ENCODE results near the gene PRRT4. TPM values are rescaled to one million over a fixed set of nuclear protein-coding genes. Genes with fewer than 3 reads are reported as not detected.

Gene PRRT4
- total RNA-seq, 1 donor from 2014 or later, result 3.1 TPM

GRCh38 chr7:128370491-128370890 is 9.0 kb upstream of the PRRT4 start:
- no peaks in the 10 kb centered on the region for H3K36me3 Mint-ChIP-seq (ENCODE audit: low read depth)
- no peak overlapping the region for H3K4me3 Mint-ChIP-seq
- DNase-seq (ENCODE audit: low read depth, low spot score), result no peak
- H3K27ac Mint-ChIP-seq (ENCODE audit: unreplicated experiment), result no peak overlapping the region
- TF ChIP-seq CTCF (conservative IDR thresholded peaks at IDR 0.05), result no peak
- H3K9me3 Mint-ChIP-seq, result no peaks in the 10 kb centered on the region
- no peaks in the 10 kb centered on the region for H3K4me1 Mint-ChIP-seq
- H3K27me3 Mint-ChIP-seq (ENCODE audit: low read depth), result peaks cover 32% of the 10 kb centered on the region

GRCh38 chr7:128366986-128367385 is 5.5 kb upstream of the PRRT4 start:
- H3K27me3 Mint-ChIP-seq (ENCODE audit: low read depth), result peaks cover 62% of the 10 kb centered on the region

GRCh38 chr7:128366300-128366699 is 4.8 kb upstream of the PRRT4 start:
- Mint-ChIP-seq H3K36me3 (ENCODE audit: low read depth) (no peaks in the 10 kb centered on the region), H3K9me3 (no peaks in the 10 kb centered on the region), H3K27ac (ENCODE audit: unreplicated experiment) (no peak overlapping the region), H3K27me3 (ENCODE audit: low read depth) (peaks cover 66% of the 10 kb centered on the region), H3K4me1 (peaks cover 6% of the 10 kb centered on the region), H3K4me3 (no peak overlapping the region)
- TF ChIP-seq CTCF (conservative IDR thresholded peaks at IDR 0.05), result no peak
- no peak for DNase-seq (ENCODE audit: low read depth, low spot score)

More at GRCh38 chr7:128366986-128367385, 5.5 kb upstream of the PRRT4 start:
- Mint-ChIP-seq H3K27ac (ENCODE audit: unreplicated experiment) (no peak overlapping the region), H3K9me3 (no peaks in the 10 kb centered on the region), H3K4me1 (peaks cover 3% of the 10 kb centered on the region), H3K36me3 (ENCODE audit: low read depth) (no peaks in the 10 kb centered on the region), H3K4me3 (no peak overlapping the region)
- TF ChIP-seq CTCF (conservative IDR thresholded peaks at IDR 0.05), result no peak
- DNase-seq (ENCODE audit: low read depth, low spot score), result no peak

- Mint-ChIP-seq H3K4me1 (peaks cover 12% of the 10 kb centered on the region), H3K4me3 (no peak overlapping the region), H3K27ac (ENCODE audit: unreplicated experiment) (no peak overlapping the region), H3K36me3 (ENCODE audit: low read depth) (no peaks in the 10 kb centered on the region), H3K9me3 (no peaks in the 10 kb centered on the region), H3K27me3 (ENCODE audit: low read depth) (peaks cover 73% of the 10 kb centered on the region)
- no peak for DNase-seq (ENCODE audit: low read depth, low spot score)
- TF ChIP-seq CTCF (conservative IDR thresholded peaks at IDR 0.05), result no peak
Measured at GRCh38 chr7:128365432-128365831, 3.9 kb upstream of the PRRT4 start.

GRCh38 chr7:128364166-128364870 is 2.8 kb upstream of the PRRT4 start:
- no peak for TF ChIP-seq CTCF (conservative IDR thresholded peaks at IDR 0.05)
- Mint-ChIP-seq H3K4me3 (no peak overlapping the region), H3K27ac (ENCODE audit: unreplicated experiment) (no peak overlapping the region), H3K9me3 (no peaks in the 10 kb centered on the region), H3K36me3 (ENCODE audit: low read depth) (no peaks in the 10 kb centered on the region), H3K4me1 (peaks cover 12% of the 10 kb centered on the region), H3K27me3 (ENCODE audit: low read depth) (peaks cover 81% of the 10 kb centered on the region)
- no peak for DNase-seq (ENCODE audit: low read depth, low spot score)

Data from neural crest cell (in vitro differentiated cells).